HepG2 (cell line): Measurements from ENCODE around the gene CCDC50. TPM values are rescaled to one million over a fixed set of nuclear protein-coding genes. Genes with fewer than 3 reads are reported as not detected.

Experiments used
- AGO2 ChIP-seq: fragments of 200-400 bp; formaldehyde crosslinking; optimal IDR thresholded peaks from 2 replicates; pipeline ENCODE3; 2017; ENCODE audit warnings: mild to moderate bottlenecking, low read depth, low read length, moderate library complexity
- DPF2 ChIP-seq: sonication (generic); formaldehyde crosslinking; IDR thresholded peaks from 2 replicates; pipeline ENCODE4 v1.4.0; 2020; ENCODE audit warnings: mild to moderate bottlenecking, low read depth, missing genetic modification reagents, borderline replicate concordance
- HBP1 ChIP-seq: IDR thresholded peaks from 2 replicates; pipeline ENCODE4 v1.6.1; 2016; ENCODE audit warnings: low read depth, control low read depth
- HNRNPLL ChIP-seq: fragments of 200-400 bp; formaldehyde crosslinking; IDR thresholded peaks from 2 replicates; pipeline ENCODE4 v1.6.1; 2017; ENCODE audit warnings: mild to moderate bottlenecking, low read depth, low read length; ENCODE audit not compliant: poor library complexity, severe bottlenecking
- IKZF5 ChIP-seq: IDR thresholded peaks from 2 replicates; pipeline ENCODE4 v1.6.1; 2018; ENCODE audit warnings: missing genetic modification reagents, mild to moderate bottlenecking, missing compliant biosample characterization
- KDM3A ChIP-seq: IDR thresholded peaks from 2 replicates; pipeline ENCODE4 v1.6.1; 2018; ENCODE audit warnings: low read depth, missing compliant biosample characterization
- NFE2L1 ChIP-seq: sonication (generic); formaldehyde crosslinking; IDR thresholded peaks from 2 replicates; pipeline ENCODE4 v1.4.0; 2020; ENCODE audit warnings: missing genetic modification reagents, mild to moderate bottlenecking, borderline replicate concordance
- NFE2L2 ChIP-seq: fragments of 150-350 bp; IDR thresholded peaks from 2 replicates; pipeline ENCODE4 v1.6.1; 2014; ENCODE audit warnings: low read length
- NFKBIZ ChIP-seq: IDR thresholded peaks from 2 replicates; pipeline ENCODE4 v1.6.1; 2018; ENCODE audit warnings: missing genetic modification reagents, missing compliant biosample characterization
- RXRA ChIP-seq: sonication (generic); formaldehyde crosslinking; IDR thresholded peaks from 2 replicates; pipeline ENCODE4 v1.5.1; 2020; ENCODE audit warnings: missing genetic modification reagents
- TEF ChIP-seq: sonication (generic); formaldehyde crosslinking; IDR thresholded peaks from 2 replicates; pipeline ENCODE4 v1.5.0; 2020; ENCODE audit warnings: missing genetic modification reagents
- TSC22D2 ChIP-seq: sonication (generic); formaldehyde crosslinking; IDR thresholded peaks from 2 replicates; pipeline ENCODE4 v1.5.1; 2020; ENCODE audit warnings: missing genetic modification reagents, mild to moderate bottlenecking, borderline replicate concordance
- ZFP91 ChIP-seq: sonication (generic); formaldehyde crosslinking; IDR thresholded peaks from 2 replicates; pipeline ENCODE4 v1.9.0; 2022; ENCODE audit warnings: missing genetic modification reagents, mild to moderate bottlenecking, borderline replicate concordance
- ZFY ChIP-seq: sonication (generic); formaldehyde crosslinking; IDR thresholded peaks from 2 replicates; pipeline ENCODE4 v1.4.0; 2020; ENCODE audit warnings: missing genetic modification reagents
- ZKSCAN5 ChIP-seq: sonication (generic); formaldehyde crosslinking; IDR thresholded peaks from 2 replicates; pipeline ENCODE4 v1.5.1; 2020; ENCODE audit warnings: mild to moderate bottlenecking, missing genetic modification reagents
- ZNF280B ChIP-seq: sonication (generic); formaldehyde crosslinking; IDR thresholded peaks from 2 replicates; pipeline ENCODE4 v1.5.0; 2020; ENCODE audit warnings: missing genetic modification reagents, mild to moderate bottlenecking, borderline replicate concordance
- ZNF652 ChIP-seq: IDR thresholded peaks from 2 replicates; pipeline ENCODE4 v1.6.1; 2016; ENCODE audit warnings: low read depth, borderline replicate concordance
- ZNF674 ChIP-seq: sonication (generic); formaldehyde crosslinking; IDR thresholded peaks from 2 replicates; pipeline ENCODE4 v1.5.0; 2020; ENCODE audit warnings: low read depth, mild to moderate bottlenecking, missing genetic modification reagents
- ZNF773 ChIP-seq: sonication (generic); formaldehyde crosslinking; IDR thresholded peaks from 2 replicates; pipeline ENCODE4 v1.4.0; 2020; ENCODE audit warnings: missing genetic modification reagents, borderline replicate concordance
- ZNF790 ChIP-seq: sonication (generic); formaldehyde crosslinking; IDR thresholded peaks from 2 replicates; pipeline ENCODE4 v1.8.0; 2022; ENCODE audit warnings: missing genetic modification reagents, mild to moderate bottlenecking, borderline replicate concordance
- polyA plus RNA-seq, 8 experiments: library from polyadenylated mRNA; depleted of rRNA in 3 of 8; stranded (reverse) in 7 of 8; unstranded in 1 of 8; fragments of >200 nt; fragmentation: Illumina TruSeq in 4 of 8; extraction: Trizol in 4 of 8; gene quantifications; 2 replicates each; pipeline versions ENCODE4 v1.2.1 to v1.2.3, GENCODE V29; 2011 to 2016; ENCODE audit warnings: low read depth in 4 of 8, missing spikeins in 1 of 8, mixed read lengths in 1 of 8; ENCODE audit not compliant: insufficient read depth in 1 of 8
- total RNA-seq, 5 experiments: library from RNA; depleted of rRNA; stranded (reverse); fragments of >200 nt; fragmentation: Illumina TruSeq; extraction: Trizol; gene quantifications; 2 replicates each; pipeline ENCODE4 v1.2.3, GENCODE V29; 2016; ENCODE audit warnings: low read depth in 1 of 5

Gene CCDC50
- total and polyA plus RNA-seq, 2 of the 13 experiments (the other 11 are each of a cell fraction or from before 2014, with no cell fraction given) = 47.6 to 66.4 TPM

GRCh38 chr3:191329654-191330529 lies 698 bp downstream of the CCDC50 start, which contains the start of gene UTS2B (continued):
- TF ChIP-seq IKZF5 (CRISPR knock-in tag) (no peak), ZFY (peak; percentile 66), ZKSCAN5 (CRISPR knock-in tag) (no peak), DPF2 (CRISPR knock-in tag) (no peak), ZNF652 (CRISPR knock-in tag) (no peak), TSC22D2 (CRISPR knock-in tag) (no peak), TEF (no peak), KDM3A (CRISPR knock-in tag) (no peak), ZFP91 (CRISPR knock-in tag) (peak; percentile 77; the same call in 1 of the 2 replicates), NFKBIZ (CRISPR knock-in tag) (no peak), RXRA (CRISPR knock-in tag) (peak; percentile 56; the same call in 1 of the 2 replicates), NFE2L2 (no peak), AGO2 (peak; percentile 73), NFE2L1 (CRISPR knock-in tag) (no peak), ZNF773 (CRISPR knock-in tag) (no peak), ZNF280B (no peak), ZNF674 (CRISPR knock-in tag) (no peak), HBP1 (CRISPR knock-in tag) (no peak), ZNF790 (CRISPR knock-in tag) (0 out of 2 replicates have a peak, but pooled peaks have one; percentile 11), HNRNPLL (peak; percentile 73)
